Stimulated activated CD8-positive, alpha-beta memory T cell treated with anti-CD3 and anti-CD28 coated beads, Interleukin-12 subunit alpha, Interleukin-12 subunit beta, amount 100 ng/mL, for 4 hours (primary cell): ENCODE results near the gene RXFP2.

Experiments used
- DNase-seq: peaks from one replicate; pipeline ENCODE4 v3.0.0-alpha.2; 2020; ENCODE audit warnings: low read depth

RXFP2 gene, protein sequence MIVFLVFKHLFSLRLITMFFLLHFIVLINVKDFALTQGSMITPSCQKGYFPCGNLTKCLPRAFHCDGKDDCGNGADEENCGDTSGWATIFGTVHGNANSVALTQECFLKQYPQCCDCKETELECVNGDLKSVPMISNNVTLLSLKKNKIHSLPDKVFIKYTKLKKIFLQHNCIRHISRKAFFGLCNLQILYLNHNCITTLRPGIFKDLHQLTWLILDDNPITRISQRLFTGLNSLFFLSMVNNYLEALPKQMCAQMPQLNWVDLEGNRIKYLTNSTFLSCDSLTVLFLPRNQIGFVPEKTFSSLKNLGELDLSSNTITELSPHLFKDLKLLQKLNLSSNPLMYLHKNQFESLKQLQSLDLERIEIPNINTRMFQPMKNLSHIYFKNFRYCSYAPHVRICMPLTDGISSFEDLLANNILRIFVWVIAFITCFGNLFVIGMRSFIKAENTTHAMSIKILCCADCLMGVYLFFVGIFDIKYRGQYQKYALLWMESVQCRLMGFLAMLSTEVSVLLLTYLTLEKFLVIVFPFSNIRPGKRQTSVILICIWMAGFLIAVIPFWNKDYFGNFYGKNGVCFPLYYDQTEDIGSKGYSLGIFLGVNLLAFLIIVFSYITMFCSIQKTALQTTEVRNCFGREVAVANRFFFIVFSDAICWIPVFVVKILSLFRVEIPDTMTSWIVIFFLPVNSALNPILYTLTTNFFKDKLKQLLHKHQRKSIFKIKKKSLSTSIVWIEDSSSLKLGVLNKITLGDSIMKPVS

GRCh38 chr13:31739226-31739625 lies at the start of gene RXFP2:
Gene RXFP2 (plus strand): TSS chr13:31739526. CDS start chr13:31739613, 87 bp downstream.
- DNase-seq: no peak

- no peak for DNase-seq
Observed at GRCh38 chr13:31697290-31697689, 42.0 kb upstream of the RXFP2 start.

GRCh38 chr13:31699650-31700049 lies 39.7 kb upstream of the RXFP2 start:
- no peak for DNase-seq

DNA sequence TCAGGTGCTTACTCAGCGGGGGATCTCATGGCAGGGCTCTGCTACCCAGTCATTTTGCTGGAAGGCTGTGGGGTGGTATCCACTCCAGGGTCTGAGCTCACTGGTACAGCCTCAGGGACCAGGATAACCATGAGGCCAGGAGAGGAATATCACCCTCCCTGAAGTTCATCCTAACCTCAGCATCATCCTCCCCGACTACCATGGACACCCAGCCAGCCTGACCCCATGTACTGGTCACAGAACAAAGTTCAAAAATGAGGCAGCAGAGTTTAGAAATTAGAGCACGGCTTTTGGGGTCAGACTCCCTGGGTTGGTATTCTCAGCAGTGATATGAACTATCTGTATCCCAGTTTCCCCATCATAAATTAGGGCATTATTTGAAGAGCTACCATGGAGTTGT lies 35.5 kb upstream of the RXFP2 start:
- no peak for DNase-seq

DNA sequence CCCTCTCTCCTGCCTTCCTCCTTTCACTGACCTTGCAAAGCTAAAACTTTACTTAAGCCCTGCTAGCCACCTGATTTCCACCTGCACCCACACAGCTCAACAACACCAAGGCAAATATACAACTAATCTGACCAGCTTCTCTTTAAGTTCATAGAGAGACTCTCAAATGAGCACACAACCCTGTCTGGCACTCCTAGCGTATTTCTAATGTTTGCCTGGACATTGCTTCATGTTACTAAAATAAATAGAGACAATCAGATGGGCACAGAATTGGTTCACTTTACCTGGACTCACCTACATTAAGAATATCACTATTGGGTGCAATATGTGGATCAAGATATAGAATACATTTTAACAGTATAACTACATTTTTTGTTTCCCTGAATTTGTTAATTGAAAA lies 33.2 kb upstream of the RXFP2 start:
- DNase-seq: no peak

- no peak for DNase-seq
Observed at GRCh38 chr13:31717583-31717982, 21.7 kb upstream of the RXFP2 start.

GRCh38 chr13:31719214-31719613 lies 20.1 kb upstream of the RXFP2 start:
- DNase-seq: no peak

- no peak for DNase-seq
Observed at GRCh38 chr13:31722673-31723072, 16.7 kb upstream of the RXFP2 start.

GRCh38 chr13:31725841-31726240 lies 13.5 kb upstream of the RXFP2 start:
- DNase-seq: no peak

GRCh38 chr13:31731921-31732320 lies 7.4 kb upstream of the RXFP2 start:
- no peak for DNase-seq

- DNase-seq: no peak
Observed at GRCh38 chr13:31733066-31733465, 6.3 kb upstream of the RXFP2 start.

- no peak for DNase-seq
Observed at GRCh38 chr13:31733647-31734046, 5.7 kb upstream of the RXFP2 start.

DNA sequence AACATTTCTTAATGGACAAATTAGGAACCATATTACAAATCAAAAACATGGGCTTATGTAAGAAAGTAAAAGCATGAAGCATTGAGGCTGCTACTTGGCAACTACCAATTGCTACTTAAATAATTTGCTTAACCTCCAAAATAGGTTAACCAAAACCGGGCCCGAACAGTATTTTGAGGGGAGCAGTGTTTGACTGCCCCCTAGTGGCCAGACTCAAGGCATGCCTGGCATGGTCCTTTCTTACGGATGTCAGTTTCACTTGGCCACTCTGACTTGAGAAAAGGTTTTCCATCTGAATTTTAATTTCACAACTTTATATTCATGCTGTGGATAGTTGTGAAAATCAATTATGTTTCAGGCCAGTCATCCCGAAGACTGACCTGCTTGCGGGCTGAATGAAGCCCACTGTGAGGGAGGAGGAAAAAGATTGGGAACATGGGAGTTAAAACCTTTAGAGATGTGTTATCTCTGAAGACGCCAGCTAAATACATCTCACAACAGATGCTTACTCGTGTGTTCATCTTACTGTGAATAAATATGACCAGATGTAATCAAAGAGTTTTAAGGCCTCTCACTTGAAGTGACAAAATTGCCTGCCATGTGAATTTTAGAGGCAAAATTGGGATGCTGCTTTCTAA lies 2.9 kb downstream of the RXFP2 start:
- DNase-seq: peak; percentile 17

GRCh38 chr13:31747291-31747690 lies 8.0 kb downstream of the RXFP2 start:
- no peak for DNase-seq

- DNase-seq: no peak
Observed at GRCh38 chr13:31747966-31748365, 8.6 kb downstream of the RXFP2 start.

DNA sequence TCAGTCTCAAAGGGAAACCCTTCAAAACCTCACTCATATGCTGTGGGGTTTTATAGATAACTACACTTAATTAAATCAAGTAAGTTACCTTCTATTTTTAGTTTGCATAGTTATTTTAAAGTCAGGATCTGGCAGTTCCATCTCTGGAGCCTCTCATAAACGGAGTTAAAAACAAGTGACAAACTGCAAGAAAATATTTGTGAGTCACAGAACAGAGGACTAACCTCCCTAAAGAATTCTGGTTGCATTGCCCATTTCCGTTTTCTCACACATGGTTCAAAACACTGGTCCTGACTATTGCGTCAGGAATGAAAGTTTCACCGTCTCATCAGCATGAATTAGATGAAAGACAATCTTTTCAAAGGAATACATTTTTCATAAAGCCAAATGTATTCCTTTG lies 10.6 kb downstream of the RXFP2 start:
- DNase-seq: no peak

- no peak for DNase-seq
Observed at GRCh38 chr13:31755211-31755610, 15.9 kb downstream of the RXFP2 start.

DNA sequence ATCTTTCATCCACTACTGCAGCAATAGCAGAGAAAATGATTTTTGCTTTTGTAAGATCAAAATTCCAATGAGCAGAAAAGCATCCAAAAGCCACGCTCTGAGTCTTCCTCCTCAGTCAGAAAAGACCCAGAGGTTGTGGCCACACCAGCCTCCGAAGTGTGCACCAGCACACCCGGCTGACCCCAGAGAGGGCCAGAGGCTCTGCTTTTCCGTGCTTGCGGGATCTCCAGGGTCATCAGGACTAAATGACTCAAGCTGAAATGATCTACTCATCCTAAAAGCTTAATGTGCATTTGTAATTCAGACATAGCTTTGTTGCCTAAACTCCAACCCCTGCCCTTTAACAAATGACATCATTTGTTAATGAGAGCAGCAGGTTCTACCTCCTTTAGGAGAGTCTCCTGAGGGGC lies 16.5 kb downstream of the RXFP2 start:
- DNase-seq: no peak

- DNase-seq: no peak
Observed at GRCh38 chr13:31756346-31756745, 17.0 kb downstream of the RXFP2 start.

DNA sequence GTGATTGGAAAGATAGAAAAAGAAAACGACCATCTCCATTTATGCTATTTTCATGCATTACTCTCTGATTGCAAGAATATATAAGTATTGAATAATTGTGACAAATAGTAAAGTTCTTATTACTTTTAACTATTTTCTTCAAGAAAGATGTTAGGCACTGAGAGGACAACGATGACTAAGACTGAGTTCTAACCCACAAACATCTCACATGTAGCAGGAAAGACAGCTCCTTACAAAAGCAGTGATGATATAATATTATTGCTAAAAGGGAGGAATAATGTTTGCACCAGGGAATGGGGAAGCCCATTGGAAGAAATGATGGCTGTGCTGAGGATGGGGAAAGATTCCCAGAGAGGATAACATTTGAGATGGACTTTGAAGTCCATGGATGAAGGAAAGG lies 22.6 kb downstream of the RXFP2 start:
- DNase-seq: no peak

DNA sequence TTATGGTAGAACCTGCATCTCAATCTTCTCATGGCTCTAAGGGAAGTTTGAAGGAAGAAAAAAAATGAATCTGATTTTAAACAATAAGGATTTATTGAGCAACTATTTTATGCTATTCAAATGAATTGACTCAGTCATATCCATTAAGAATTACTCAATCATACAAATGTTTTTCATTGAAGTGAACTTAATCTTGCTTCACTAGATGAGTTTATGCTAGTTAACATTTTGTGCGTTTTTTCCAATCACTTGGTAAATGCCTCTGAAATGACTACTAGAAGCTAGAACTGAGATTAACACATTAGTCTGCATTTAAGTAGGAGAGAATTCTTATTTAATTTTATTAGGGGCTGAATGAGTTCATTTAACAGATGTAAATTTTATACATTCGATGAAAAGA lies 25.2 kb downstream of the RXFP2 start:
- no peak for DNase-seq

- DNase-seq: no peak
Observed at GRCh38 chr13:31765138-31765785, 25.9 kb downstream of the RXFP2 start.
